Activated CD4-positive, CD25-positive, alpha-beta regulatory T cell (primary cell): ENCODE measurements around the gene TMEM132E.

Source experiments
- DNase-seq, 4 experiments: peaks; one replicate each; lab custom pipeline; 2025; lab: John Stamatoyannopoulos, UW

Gene TMEM132E

DNA sequence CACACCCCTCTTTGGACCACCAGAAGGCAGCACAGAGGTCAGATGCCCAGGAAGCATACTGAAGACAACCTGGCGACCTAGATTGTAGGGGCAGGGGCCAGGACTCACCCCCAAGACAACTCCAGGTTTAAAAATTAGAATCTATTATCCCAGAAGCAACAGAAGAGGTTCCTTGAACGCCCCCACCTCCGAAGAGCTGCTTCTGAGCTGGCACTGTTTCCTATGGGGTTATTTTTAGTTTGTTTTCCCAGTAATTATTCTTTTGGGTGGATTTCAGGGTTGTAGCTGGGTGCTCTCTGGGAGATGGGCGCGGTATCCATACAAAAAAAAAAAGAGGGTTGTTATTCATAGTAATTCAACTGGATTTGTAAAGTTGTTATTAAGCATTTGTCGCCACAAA, 10.4 kb upstream of the TMEM132E start:
- DNase-seq: no peak

DNA sequence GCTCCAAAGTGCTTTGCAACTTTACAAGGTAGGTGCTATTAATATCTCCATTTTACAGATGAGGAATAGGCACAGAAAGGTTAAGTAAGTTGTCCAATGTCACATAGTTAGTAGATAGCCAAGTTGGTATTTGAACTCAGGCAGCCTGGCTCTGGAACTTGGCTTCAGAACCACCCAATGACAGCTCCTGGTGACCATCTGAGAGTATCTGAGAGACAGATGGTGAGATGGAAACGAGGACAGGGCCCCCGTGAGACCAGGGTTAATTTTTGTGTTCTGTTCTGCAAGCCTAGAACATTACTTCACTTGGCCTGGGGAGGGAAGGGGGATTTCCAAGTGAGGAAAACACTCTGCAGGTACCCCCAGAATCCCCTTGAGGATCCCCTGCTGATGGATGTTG, 9.8 kb upstream of the TMEM132E start:
- no peak for DNase-seq

DNA sequence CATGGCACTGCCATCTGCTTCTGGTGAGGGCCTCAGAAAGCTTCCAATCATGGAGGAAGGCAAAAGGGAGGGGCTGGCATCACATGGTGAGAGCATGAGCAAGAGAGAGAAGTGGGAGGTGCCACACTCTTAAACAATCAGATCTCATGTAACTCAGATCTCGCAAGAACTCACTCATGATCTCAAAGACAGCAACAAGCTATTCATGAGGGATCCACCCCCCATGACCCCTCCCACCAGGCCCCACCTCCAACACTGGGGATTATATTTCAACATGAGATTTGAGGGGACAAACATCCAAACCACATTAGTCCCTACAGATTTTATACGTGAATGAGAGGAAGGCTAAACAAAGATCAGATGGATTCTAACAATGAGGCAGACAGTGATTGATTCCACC, 8.9 kb upstream of the TMEM132E start:
- no peak for DNase-seq

DNA sequence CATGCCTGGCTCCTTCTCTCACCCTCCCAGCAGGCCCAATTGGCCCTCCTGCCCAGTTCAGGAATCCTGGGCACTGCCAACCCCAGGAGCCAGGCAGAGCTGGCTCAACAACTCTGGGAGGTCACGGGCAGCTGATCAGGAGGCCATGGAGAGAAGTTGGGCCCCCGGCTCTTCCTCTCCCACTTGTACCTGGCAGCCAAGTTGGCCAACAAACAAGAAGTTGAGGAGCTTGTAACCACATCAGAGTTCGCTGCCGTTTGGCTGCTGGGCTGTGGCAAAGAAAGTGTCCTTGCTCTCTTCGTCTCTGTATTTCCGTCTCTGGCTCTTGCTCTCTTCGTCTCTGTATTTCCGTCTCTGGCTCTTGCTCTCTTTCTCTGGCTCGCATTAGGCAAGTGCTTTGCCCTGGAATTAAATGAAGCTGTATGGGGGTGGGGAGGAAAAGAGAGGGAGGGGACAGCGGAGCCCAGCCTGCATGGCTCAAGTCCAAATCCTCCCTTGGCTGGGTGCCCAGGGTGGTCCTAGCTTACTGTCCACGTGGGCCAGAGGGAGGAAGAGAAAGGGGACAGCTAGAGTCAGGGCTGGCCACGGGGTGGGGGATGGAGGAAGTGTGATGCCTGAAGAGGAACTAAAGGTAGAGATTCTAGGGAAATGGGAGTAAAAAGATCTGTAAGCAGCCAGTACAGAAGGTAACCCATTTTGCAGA, 7.8 kb upstream of the TMEM132E start:
- no peak for DNase-seq

DNA sequence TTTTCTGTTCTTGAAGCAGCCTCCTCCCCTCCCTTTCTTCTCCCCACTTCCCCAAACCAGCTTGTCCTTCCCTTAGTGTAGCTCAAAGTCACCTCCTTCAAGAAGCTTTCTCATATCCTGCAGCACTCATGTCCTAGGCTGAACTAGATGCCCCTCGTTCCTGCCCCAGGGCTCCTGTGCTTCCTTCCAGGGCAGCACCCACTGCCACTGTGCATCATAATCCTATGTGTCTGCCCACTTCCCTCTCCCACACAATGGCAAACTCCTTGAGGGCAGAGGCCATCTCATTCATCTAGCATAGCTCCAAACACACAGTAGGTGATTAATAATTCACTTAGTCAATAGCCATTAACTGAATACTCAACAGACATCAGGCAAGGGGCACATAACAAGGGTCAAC, 6.9 kb upstream of the TMEM132E start:
- DNase-seq: no peak

DNA sequence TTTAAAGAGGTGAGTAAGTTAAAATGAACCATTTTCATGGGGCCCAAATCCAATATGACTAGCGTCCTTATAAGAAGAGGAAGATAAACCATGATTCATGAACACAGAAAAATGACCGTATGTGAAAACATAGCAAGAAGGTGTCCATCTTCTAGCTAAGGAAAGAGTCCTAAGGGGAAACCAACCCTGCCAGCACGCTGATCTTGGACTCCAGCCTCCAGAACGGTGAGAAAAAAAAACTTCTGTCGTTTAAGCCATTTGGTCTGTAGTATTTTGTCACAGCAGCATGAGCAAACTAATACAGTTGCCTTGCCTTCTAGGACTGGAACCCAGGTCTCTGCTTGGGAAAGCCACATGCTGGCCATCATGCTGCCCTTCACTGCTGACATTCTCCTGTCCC, 4.2 kb upstream of the TMEM132E start:
- no peak for DNase-seq

DNA sequence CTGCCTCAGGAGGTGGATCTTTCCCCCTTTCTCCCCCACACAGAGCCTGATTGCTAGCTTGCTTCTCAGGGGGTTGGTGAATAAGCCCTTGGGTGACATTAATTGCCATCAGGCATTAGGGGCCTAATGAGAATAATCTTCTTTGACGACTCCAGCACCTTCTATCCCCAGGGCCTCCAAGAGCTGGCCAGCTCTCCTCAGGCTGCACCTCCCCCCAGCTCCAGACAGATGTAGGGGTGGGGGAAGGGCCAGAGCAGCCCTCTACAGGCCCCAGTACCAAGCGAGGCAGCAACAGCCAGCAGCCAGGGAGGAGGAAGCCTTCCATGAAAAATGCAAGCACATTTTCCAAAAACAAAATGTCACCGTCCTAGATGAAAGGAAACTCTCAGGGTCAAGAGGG, 1.4 kb upstream of the TMEM132E start:
- no peak for DNase-seq

DNA sequence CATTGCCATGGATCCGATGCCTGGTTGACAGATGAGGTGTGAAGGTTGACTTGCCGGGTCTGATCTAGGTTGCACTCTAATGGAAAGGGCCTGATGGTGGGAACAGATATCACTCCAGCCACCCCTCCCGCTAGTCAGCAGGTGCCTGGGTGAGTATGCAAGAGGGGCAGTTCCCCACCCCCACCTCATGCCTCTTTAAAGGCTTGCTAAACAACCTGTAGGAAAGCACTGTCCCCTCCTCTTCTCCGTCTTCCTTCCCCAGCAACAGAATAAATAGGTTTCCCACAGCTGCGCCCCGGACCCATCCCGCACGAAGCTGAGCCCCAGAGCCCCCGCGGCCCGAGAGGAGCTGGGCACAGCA, 746 bp upstream of the TMEM132E start:
- no peak for DNase-seq

DNA sequence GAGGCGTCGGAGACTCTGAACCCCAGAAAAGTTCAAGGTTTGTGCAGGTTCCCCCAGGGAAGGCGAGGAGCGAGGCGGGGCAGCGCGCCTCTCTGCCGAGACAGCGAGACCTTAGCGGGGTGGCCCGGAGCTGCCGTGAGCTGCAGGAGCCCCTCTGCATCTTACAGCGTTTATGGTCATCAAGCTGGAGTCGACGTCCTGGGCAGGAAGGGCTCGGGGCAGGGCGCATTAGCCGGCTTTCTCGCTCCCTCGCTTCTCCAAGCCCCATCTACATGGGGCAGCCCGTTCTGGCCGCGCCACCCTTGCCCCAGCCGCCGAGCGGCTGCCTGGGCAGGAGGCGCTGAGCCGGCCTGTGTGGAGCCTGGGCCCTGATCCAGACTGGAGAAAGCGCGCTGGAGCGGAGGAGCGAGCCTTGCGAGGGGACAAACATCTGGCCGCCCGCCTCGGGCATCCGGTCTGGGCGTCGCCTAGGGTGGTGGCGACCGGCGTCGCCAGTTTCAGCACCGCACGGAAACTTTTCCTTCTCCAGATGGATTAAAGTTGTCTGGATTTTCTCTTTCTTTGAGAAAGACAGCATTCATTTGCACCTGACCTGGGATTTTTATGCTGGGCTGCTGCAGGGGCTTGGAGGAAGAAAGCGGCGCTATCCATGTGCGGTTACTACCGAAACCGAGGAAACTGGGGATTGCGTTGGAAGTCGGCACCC, 750 bp downstream of the TMEM132E start:
- DNase-seq: no peak

DNA sequence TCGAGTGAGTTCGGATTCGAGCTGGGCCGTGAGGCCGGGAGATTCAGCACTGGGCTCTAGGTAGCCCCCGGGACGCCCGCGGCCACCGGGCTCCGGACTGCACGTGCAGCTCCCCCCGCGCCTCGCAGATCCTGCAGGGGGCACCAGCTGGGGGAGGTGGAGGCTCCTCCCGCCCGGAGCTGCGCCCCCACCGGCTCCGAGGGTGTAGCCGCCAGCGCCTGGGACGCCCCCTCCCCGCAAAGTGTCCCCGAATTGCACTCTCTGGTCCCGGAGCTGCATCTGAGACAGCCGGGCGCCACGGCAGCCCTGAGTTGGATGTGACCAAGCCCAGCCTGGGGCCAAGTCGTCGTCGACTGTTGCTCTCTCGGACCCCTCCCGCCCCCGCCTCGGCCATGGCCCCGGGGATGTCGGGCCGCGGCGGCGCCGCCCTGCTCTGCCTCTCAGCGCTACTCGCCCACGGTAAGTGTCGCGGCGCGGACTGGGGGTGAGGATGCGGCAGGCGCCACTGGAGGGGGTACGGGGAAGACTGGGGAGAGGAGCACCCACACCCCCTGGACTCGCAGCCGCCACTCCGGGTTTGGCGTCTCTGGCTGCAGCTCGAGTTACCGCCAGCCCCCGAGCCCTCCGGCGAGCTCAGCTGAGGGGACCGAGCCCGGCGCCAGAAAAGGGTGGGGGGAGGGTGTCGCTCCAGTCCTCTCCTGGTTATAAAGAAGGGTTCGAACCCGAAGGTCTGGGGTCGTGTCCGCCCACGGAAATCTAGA, 1.5 kb downstream of the TMEM132E start:
- DNase-seq: no peak

DNA sequence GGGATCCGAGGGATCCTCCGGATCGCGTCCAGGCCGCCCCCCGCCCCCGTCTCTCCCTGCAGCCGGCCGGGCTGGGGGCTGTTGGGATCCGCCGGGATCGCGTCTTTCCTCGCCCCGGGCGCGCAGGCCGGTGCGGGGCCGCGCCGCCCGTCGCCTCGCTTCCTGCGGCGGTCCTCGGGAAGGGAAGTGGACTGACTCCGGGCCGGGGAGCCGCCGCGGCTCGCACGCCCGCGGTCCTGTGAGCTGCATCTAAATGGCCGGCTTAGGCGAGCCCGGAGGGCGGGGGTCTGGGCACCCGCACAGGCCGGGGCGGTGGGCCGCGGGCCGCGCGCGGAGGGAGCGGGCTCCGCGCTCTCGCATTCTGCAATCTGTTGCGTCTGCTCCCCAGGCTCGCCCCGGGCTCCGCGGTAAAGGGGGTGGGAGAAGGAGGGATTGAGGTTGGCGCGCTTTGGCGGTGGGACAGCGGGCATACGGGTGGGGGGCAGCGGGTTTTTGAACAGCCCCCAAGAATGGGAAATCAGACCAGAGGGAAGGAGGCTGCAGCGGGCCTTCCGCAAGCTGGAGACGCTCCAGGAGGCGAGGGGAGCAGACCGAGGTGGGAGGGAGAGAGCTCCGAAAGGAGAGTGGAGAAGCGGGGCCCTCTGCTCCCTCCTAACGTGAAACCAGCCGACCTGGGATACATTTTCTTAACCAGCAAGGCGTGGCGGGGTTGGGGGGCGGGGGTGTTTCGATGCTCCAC, 2.2 kb downstream of the TMEM132E start:
- no peak for DNase-seq

DNA sequence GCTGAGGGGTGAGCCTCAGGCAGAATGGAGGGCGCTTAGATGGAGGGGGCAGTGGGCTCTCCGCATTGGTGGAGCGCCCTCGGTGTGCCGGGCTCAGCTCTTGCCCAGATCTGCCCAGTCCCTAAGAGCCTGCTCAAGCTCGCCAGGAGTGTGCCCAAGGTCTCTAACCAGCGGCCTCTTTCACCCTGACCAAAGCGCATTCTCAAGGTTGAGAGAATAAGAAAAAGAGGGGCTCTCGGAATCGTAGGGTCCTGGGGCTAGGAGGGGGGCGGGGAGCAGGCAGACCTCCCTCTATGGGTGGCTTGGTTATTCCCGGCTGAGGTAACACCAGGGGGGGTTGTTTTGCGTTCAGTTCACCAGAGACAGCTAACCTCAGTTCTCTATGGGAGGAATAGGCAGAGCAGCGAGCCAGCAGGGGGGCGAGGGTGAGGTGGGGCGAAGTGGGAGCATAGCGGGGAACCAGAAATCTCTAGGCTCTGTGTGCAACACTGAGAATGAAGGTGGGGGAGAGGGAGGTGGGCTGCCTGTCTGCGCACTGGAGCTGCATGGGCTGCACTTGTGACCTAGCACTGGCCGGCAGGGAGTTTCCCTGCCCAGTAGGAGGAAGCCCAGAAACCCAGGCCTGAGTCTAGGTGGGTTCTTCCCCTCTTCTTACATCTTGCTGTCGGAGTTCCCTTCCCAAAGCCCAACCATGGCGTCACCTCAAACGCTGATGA, 3.0 kb downstream of the TMEM132E start:
- DNase-seq: no peak

DNA sequence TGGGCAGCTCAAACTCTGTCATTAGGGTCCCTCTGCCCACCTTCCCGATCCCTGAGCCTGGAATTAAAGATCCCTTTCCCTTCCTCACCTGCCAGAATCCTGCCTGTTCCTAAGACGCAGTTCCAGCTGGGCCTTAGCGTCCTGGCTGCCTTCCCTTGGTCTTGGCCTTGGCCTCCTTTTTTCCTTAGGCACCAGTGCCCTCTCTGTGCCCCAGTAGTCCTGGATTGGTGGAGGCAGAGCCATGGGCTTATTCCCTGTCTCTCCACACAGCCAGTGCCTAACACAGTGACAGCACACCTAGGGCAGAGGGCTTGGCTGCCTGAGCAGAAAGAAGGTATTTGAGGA, 3.5 kb downstream of the TMEM132E start:
- DNase-seq: no peak

DNA sequence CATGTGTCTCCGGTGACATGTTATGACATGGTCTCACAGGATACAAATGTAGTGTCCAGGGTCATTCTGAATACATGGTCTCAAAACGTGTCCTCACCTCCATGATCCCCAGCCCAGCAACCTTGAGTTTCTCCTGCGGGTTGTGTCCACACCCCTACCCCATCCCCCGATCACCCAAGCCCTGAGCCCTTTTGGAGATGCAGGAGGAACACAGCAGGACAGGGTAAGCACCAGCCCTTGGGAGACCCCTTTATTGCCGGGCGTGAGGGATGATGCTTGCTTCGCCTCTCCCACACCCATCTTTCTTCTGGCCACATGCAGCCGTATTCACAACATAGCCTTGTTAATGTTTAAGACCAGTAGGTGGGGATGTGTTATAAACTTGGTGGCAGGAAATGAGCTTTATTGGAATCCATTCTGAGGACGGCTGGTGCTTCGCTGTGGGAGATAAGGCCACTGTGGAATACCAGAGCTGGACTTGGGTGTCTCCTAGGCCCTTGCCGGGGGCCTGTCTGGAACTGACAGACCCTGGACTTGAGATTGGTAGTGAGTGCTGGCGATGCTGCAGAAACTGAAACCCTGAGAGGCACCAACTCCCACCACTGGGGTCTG, 5.5 kb downstream of the TMEM132E start:
- no peak for DNase-seq

DNA sequence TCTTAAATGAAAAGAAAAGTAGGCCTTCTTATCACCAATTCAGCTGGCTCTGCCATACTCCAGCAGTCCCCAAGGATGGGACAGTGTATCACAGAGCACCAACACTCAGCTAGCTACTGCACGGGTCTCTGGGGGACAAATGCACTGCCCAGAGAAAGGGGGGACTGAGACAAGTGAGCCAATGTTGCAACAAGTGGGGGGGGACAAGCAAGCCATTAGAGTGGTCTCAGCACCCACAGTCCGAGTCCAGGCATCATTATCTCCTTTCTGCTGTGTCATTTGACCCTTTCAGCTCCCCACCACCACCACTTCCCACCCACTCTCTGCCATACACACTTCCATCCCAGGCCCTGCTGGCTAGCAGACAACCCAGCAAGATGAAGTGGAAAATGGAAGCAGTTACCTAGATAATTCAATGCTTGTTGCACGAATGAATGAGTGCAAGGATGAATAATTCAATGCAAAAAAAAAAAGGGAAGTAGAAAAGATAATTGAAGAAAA, 7.0 kb downstream of the TMEM132E start:
- DNase-seq: no peak

DNA sequence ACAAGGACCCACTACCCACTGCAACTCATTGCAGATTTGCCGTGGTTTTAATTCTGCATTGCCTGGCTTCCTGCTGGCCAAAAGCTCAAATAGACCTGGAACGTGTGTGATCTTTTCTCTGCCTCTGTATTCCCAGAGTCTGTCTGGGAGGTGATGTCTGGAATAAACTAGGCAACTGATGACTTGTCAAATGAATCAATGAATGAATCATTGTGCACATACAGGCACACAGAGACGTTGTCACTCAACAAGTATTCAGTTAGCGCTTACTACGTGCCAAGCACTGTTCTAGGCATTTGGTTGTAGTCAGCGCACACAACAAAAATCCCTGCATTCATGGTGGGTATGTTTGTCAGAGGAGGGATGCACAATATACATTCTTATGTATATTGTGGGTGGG, 8.9 kb downstream of the TMEM132E start:
- DNase-seq: no peak

DNA sequence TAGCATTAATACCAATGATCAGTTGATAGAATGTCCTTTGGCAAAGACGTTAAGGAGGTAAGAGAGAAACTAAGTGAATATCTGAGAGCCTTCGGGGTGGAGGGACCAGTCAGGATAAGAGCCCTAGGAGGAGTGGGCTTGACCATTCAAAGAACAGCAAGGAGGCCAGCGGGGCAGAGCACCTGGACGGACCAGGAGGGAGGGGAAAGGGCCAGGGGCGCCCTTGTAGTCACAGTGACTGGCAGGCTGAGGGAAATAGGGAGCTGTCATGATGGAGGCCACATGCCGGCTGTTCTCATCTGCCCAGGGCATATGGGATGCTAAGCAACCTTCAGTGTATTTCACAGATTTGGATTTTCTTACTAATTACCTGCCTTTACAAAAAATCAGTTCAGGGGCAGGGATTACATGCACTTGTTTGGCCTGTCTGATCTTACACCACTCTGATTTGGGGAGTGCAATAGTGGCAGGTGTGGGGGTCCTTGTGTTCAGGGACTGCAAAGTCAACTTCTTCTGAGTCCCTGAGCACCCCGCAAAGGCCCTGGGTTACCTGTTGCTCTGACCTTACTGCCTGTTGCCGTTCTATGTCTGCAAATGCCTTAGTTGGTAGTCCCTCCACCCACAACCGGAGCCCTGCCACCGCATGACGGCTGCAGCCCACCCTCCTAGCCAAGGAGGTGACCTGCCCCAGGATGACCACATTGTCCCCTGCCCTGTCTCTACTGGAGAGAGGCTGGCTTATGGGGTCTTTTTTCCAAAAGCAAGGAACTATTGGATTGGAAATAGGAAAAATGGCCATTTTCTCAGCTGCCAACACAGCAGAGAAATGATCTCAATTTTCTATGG, 10.0 kb downstream of the TMEM132E start:
- DNase-seq: no peak

DNA sequence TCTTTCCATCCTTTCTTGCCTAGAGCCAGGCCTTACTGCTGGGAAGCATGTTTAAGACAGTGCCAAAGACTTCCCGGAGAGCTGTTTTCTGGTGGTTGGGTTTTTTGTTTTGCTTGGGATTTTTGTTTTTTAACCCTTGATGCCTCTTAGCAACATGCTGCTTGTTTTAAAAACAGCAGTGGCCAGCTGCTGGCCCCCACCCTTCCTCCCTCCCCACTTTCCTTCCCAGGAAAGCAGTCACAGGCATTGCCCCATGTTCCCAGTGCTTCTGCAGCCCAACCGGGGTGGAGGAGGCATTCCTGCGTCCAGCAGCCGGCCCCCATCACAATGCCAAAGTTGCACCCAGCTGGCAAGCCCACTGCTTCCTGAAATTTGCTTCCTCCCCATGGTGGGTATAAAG, 12.6 kb downstream of the TMEM132E start:
- no peak for DNase-seq

DNA sequence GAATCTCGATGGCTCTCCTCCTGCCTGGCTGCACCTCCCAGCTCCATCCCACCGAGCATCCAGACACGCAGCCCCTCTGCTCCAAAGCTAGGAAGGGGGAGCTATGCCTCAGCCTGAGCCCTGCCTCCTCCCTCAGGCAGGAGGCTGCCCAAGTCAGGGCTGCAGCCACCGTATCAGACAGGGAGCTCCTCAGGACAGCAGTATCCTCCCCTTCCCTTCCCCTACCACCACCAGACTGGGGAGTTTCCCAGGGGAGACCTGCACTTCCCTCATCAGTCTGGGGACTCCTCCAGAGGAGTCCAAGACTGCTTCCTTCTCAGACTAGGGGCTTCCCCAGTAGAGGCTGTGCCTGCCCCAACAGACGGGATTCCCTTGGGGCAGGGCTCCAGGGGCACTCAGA, 17.5 kb downstream of the TMEM132E start:
- no peak for DNase-seq

DNA sequence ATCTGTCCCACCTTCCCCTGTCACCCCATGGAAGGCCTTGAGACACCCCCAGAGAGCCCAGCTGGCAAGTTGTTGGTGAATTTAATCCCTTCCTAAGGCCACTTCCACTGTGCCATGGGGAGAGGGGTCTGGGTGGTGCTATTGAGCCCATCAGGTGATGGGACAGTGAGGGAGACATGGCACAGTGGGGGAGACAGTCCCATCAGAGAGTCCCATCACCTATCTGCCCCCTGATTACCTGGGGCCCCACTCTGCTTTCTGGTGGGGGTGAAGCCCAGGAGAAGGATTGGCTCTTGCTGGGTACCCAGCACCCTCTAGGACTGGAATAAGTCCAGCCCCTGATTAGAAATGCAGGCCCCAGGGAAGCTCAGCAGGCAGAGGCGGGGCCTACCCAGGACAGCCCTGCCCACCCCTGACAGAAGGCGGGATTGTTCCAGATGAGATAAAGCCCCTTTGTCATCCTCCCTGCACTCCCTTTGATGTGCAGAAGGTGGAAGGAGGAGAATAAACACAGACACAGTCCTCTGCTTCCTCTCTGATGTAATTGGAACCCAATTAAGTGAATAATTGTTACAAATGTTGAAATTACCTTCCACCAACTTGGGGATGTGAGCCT, 18.9 kb downstream of the TMEM132E start:
- DNase-seq: no peak
